ENCODE data around the gene HTRA3.

The HTRA3 gene

DNA sequence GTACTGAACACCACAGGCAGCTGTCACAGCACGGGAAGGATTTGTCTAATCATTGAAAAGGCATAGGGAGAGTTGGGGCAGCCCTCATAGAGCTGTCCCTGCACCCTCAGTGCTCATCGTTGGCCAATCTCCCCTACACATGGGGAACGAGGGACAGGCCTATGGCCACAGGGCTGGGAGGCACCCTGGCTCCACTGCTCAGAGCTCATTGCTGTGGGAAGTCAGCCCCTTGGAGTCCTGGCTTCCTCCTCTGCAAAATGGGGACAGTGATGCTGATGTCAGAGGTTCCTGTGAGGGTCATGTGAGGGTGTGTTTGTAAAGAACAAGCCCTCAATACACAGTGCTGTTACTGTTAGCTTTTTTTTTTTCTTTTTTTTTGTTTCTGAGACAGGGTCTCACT is 19.3 kb upstream of the HTRA3 start:
- DNase-seq = no peak

DNA sequence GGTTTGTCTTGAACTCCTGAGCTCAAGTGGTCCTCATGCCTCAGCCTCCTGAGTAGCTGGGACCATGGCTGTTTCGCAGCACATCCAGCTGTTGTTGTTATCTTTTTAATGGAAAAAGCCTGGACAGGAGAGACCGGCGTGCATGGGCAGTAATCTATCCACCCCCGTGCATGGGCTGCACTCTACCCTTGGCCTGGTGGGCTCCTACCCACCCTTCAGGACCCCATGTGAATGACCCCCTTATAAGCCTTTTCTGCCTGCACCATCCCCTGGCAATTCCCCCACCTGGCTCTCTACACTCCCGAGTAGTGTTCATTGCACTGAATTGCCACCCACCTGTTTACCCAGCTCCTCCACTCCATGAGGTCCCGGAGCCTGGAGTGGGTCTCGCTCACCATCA is 18.9 kb upstream of the HTRA3 start:
- no peak for DNase-seq

DNA sequence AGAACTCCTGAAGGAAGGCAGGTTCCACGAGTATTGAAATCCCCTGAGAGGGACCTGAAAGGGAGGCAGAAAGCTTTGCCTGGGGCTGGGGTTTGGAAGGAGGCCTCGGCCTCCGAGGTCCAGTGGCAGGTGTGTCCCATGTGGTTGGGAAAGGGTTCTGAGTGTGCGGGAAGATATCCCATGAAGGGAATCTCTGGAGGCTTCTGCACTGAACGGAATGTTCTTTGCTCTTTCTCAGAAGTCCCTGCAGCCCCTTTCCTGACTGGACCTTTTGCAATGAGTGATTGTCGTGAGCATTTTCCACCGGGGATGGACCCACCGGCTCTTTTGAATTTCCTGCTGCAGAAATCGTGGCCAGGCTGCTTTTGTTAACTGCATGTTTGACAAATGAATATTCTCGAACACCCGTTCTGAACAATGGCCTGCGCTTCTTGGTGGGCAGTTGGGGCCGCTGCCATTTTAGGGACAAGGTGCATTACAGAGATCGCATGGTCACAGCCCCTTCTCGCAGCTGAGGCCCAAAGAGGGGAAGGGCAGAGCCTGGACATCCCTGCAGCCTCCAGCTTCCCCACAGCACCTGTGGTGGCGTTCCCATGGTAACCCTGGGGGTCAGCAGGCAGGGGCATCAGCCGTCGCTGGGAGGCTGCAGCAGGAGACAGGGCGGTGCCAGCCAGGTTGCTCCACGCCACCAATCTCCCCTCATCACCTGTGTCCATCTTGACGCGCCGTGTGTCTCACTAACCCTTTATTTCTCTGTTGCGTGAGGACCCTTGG is 18.3 kb upstream of the HTRA3 start:
- DNase-seq = no peak

DNA sequence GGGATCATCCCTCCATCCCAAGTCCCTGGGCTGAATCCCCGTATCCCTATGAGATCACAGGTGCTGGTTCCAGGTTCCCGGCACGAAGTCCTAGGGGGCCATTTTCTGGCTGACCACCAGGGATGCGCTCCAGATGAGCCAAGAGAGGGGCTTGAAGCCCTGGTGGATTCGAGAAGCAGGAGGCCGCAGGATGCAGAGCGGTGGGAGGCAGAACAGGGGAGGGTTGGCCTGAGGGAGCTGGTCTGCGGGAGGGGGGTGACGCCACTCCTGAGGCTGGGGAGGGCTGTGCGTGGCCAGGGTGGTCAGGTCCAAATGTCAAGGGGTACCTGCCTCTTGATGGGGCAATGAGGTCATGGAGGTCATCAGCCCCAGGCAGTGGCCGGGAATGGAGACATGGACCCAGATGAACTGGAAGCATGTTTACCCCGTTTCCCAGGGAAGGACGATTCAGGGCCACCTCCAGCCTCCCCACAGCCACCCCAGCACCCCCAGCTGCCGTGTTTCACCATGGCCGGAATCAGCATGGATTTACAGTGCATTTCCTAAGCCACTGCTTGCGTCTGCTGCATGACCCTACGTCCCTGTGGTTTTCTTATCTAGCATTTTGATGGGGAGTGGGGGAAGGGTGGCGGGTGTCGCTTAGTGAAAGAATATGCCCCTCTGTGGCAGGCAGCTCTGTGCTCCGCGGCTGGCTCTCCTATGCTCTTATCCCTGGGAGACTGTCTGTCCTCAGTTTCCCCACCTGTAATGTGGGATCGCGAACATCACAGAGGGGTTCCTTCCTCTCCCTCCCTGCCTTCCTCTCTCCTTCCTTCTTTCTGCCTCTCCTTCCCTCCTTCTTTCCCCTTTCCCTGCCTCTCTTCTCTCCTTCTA is 17.0 kb upstream of the HTRA3 start:
- no peak for DNase-seq

DNA sequence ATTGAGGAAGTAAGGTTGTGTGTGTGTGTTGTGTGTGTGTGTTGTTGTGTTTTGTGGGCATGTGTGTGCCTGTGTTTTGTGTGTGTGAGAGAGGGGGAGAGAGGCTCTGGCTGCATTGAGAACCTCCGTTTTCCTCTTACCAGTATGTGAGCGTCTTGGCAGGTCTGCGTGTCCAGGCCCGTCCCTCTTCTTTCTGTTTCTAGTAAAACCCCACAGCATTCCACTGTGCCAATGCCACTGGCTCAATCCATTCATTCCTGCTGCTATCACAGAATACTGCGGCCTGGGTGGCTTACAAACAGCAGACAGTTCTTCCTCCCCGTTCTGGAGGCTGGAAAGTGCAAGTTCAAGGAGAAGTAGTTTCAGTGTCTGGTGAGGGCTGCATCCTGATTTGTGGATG is 15.5 kb upstream of the HTRA3 start:
- no peak for DNase-seq

DNA sequence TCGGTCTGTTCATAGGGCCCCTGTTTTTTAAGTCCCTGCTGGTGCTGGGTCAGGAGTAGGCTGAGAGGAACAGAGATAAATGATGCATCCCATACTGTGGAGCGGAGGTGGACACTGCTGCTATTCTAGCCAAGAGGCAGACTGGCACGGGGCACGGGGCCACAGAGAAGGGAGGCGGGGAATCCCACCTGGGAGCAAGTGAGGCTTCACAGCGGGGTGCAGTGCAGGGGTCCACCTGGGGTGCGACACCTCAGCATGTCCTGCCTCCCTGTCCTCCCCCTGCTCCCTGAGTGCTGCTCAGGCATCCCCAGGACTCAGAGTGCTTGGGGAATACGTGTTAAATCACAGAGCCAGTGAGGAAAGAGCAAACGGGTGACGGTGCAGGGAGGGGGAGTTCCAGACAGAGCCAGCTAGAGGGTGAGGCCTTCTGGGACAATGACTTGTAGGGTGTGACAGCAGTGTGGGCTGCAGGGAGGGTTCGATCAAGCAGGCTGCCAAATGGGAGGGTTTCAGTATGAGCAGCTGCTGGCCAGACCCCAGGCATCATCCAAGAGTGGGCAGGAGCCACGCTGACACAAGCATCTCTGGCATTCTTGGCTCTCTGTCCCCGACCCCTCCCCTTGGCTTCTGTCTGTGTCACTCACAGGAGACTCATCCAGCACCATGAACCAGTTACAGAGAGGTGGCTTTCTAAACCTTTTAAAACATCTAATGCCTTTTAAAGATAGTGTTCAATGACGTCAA is 13.7 kb upstream of the HTRA3 start:
- DNase-seq = no peak

DNA sequence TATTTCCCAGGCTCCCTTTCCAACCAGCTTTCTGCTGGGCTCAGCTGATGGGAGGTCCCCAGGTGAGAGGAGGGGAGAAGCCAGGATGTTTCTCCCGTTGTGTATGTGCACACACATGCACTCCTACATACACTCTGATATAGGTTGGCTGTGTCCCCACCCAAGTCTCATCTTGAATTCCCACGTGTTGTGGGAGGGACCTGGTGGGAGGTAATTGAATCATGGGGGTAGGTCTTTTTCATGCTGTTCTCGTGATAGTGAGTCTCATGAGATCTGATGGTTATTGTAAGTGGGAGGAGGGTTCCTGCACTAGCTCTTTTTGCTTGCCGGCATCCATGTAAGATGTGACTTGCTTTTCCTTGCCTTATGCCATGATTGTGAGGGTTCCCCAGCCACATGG is 11.7 kb upstream of the HTRA3 start:
- DNase-seq = no peak

DNA sequence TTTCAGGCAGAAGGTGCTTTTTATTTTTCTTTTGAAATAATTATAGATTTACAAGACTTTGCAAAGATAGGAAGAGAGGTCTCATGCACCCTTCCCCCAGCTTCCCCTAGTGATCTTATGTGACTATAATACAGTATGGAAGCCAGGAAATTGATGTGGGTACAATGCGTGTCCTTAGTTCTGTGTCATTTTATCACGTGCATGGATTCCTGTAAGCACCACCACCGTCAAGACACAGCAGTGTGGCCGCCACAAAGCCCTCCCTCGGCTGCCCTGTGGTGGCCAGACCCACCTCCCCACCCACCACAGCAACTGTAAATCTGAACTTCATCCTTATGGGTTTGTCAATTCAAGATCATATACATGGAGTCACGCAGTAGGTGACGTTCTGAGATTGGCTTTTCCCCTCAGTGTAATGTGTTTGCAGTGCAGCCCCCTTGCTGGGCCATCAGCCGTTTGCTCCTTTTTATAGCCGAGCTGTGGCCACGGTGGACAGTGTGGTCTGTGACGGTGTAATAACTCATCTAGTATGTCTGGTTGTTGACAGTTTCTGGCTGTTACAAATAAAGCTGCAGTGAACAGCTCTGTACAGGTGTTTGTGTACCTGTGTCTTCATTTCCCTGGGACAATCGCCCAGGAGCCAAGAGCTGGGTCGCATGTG is 10.9 kb upstream of the HTRA3 start:
- no peak for DNase-seq

DNA sequence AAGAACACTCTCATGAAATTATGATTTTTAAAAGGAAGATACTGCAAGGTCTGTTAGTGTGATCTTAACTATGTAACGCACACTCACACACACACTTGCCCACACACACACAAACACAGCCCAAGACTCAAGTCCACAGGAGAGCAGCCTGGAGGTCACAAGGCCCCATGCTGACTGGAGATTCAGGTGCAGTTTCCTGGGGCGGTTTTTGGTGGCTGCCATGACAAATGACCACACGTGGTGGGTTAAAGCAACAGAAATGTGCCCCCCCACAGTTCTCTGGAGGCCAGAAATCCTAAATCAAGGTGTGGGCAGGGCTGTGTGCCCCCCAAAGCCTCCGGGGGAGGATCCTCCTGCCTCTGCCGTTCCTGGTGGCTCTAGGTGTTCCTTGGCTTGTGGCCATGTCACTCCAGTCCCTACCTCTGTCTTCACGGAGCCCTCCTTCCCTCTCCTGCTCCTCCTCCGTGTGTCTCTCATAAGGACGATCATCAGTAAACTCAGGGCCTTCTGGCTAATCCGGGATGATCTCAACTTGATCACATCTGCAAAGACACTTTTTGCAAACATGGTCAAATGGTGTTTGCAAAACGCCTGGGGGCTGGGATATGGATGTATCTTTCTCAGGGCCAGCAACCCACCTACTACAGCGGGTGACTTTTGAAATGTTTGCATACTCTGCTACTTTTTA is 9.7 kb upstream of the HTRA3 start:
- DNase-seq = no peak

DNA sequence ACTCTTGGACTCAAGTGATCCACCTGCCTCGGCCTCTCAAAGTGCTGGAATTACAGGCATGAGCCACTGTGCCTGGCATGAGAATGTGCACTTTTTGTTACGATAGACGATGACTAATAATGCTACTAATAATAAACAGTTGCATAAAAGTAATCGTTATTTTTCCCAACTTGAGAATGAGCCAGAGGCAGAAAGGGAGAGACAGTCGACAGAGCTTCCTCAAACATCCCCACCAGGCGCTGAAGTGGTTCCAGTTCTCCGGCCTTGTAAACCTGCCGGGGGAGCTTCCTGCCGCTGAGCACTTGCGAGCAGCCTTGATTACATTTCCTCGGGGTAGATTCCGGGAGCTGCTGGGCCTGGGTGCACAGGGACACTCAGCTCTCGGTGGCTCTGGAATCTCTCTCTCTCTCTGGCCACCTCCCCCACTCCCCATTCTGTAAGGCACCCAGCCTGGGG is 8.9 kb upstream of the HTRA3 start:
- no peak for DNase-seq

DNA sequence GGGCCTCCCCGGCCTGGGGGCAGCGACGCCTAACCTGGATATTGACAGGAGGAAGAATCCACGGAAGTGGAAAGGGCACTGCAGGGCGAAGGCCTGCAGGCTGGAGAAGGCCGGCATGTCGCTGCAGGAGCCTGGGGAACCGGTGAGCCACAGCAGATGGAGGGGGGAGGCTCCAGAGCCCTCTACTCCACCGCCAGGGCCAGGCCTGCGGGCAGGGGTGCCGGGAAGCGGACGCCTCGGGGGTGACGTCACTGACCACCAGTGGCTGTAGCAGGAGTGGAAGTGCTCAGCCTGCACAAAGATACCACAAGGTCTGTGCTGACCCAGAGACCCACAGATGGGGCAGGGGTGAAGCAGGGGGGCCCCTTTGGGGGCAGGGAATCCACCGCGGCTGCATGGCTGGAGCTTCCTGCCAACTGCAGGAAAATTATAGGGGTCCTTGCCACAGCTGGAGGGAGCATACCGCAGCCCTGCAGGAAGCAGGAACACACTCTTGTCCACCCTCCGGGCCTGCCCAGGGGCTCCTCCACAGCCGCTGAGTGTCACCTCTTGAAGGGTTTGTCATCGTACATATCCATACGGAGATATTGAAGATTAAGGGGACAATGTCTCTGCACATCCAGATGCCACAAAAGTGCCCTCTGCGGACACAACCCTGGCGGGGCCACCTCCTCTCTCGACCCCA is 7.6 kb upstream of the HTRA3 start:
- DNase-seq = no peak

DNA sequence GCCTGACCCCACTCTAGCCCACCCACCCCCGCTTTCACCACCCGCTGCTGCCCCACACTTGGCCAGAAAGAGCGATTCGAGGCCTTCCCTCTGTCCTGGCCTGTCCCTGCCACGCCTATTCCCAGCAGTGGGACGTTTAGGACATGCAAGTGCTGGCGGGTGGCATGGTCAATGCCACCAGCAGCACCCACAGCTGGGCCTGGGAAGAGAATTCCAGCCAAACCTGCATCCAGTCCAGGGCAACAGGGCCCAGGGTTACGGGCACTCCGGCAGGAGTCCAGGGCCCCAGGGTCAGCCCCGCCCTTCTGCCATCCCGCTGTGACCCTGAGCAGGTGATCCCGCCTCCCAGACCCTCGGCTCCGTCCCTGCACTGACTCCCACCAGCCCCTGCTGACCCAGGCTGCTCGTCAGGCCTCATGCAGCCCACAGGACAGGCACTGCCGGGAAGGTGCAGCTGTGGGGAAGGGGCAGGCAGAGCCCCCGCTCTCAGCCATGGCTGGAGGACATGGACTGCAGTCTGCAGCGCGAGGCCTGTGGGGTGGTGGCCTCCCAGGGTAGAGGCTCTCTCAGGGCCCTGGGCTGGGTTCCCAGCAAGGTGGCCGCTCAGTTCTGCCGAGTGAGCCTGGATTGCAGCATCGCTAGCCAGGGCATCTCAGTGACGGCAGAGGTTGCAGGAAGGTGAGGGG is 6.8 kb upstream of the HTRA3 start:
- no peak for DNase-seq

DNA sequence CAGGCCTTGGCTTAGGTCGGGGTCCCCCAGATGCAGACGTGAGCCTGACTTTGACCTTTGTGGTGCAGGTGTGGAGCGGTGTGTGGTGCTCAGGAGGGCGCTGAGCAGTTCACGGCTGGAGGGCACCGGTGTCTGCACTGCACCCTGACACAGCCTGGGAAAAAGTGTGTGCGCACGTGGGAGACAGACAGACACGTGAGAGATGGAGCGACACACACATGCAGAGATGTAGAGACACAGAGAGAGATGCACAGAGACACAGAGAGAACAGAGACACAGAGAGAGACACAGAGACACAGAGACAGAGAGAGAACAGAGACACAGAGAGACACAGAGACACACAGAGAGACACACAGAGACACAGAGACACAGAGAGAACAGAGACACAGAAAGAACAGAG is 6.2 kb upstream of the HTRA3 start:
- DNase-seq = no peak

DNA sequence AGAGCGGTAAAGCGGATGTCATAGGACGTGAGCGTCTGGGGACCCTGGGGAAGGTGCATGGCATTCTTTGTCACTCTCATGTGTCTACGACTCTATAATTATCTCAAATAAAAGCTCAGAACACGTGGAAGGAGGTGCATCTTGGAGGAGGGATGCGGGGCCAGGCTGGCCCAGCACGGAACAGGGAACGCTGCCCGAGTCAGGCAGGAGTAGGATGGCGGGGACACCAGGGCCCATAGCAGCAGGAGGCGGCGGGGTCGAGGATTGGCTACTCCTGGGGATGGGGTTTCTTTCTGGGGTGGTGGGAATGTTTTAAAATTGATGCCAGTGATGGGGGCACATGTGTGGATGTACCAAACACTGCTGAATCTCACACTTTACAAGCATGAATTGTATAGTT is 5.4 kb upstream of the HTRA3 start:
- DNase-seq = no peak

DNA sequence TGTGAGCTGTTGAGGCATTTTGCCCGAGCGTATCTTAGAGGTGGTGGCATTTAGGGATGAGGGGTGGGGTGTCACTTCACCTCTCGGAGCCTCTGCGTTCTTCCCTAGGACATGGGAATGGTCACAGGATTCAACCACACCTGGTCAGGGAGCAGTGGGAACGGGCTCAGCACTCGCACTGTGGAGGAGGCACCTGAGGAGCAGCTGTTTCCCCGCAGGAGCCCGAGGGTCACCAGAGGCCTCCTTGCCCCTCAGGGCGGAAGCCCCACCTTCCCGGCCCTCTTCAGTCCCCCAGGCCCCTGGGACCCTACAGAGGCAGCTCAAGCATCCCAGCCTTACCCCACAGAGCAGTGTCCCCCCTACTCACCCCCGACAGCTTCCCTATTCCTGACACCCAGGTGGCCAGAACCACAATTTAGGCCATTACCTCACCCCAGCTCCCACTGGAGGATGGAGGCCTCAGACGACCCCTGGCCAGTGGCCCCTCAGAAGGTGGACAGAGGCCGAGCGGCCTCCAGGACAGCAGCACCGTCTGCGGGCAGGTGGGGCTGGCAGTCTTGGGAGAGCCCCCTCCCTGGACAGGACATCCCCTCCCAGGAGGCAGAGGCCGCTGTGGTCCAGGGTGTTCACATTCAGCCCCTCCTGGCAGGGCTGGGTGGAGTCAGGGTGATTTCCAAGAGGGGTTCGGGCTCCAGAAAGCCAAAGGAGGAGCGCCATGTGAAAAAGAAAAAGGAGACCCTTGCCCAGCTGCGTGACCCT is 4.2 kb upstream of the HTRA3 start:
- DNase-seq = no peak

DNA sequence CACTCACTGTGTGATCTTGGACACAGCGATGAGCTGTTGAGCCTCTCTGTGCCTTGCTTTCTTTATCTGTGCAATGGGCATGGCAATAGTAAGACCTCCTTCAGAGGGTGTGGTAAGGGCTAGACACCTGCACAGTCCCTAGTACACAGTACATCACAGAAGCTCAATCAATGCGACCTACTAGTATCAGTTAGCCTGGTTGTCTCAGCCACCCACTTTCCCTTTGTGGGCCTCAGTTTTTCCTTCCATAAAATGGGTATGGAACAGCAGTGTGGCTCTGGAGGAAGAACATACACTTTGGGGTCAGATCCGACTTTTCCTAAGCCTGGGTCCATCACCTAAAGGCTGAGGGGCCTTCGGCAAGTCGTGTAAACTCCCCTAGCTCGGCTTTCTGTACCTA is 3.5 kb upstream of the HTRA3 start:
- no peak for DNase-seq

DNA sequence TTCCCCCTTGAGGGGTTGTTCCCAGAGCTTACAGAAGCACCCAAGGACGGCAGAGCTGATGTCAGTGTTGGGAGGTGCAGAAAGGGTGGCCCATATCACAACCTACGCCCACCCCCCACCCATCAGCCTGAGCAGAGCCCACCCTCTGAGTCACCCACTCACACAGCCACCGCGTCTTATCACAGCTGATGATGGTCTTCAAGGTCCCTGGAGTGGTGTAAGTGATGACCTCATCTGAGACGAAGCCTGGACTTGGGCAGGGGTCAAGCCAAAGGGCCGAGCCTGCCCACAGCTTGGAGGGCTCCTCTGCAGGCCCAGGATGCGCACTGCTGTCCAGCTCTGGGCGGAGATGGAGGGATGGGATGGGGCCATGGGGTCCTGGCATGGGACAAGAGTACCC is 3.0 kb upstream of the HTRA3 start:
- DNase-seq = no peak

DNA sequence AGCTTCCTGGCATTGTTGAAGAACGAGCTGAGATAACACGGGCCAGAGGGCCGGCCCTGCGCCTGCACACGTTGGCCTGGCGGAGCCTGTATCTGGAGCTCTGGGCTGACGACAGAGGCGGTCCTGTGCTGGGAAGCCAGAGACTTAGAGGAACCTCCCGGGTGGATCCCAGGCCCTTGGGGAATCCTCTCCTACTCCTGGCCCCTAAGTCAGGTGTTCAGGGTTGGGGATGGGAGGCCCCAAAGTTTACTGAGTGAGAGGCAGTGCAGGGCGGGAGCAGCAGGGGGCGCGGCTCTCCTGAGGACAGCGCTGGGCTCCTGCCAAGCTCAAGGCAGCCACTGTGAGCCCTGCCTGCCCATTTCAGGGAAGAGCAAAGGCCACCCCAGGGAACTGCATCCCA is 2.5 kb upstream of the HTRA3 start:
- DNase-seq = no peak

DNA sequence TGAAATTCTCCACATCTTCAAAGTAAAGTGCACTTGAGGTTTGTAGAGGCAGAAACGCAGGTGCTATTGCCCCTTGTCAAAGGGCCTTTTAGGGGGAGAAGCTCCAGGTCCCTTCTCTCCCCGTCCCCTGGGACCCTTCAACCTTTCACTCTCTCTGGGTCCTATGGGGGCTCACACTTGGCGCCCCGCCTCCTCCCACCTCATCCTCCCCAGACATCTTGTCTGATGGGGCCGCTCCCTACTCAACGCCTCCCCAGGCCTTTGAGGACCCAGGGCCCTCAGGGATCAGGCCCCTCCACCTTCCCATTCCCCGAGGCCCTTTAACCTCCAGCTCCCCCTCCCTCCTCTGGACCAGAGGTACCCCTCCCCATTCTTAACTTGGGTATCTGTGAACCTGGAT is 1.3 kb upstream of the HTRA3 start:
- DNase-seq = no peak

DNA sequence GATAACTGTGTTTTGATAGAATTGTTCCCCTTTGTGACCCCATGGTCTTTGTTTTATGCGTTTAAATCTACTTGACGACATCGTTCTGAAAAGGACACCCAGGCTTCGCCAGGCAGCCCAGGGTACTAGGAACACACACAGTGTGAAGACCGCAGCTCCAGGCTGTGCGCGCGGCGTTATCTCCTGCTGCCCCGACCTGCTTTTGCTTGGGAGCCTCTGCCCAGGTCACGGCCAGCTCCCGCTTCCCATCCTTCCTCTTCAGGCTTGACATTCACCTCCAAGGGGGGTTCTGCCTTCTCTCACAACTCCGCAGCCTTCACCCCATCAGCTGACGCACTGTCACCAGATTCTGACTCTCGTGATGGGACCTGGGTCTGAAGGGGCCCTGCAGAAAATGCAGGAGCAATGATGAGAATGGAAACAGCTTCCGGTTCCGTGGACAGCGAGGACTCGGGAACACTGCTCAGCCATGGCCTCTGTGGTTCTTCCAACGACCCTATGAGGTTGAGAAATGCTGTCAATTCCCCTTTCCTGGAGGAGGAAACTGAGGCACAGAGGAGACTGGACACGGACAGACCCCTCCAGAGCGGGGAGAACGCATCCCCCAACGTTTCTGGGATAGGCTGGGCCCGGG is 536 bp upstream of the HTRA3 start:
- DNase-seq = no peak

Data from NK-92 treated with Interleukin-12 subunit alpha and Interleukin-12 subunit beta, amount 100 ng/mL, for 24 hours (cell line).